Measurements from ENCODE around the gene DHRS7.

- no peak for TF ChIP-seq EZH2 (IDR thresholded peaks at IDR 0.05; ENCODE audit: borderline replicate concordance, low read depth, low read length, severe bottlenecking)
- no peak for TF ChIP-seq CTCF (IDR thresholded peaks at IDR 0.05; ENCODE audit: borderline replicate concordance, extremely low read depth, low read length, poor library complexity, severe bottlenecking)
Measured at GRCh38 chr14:60160422-60160821, 4.8 kb downstream of the DHRS7 start.
